Esophagus squamous epithelium (tissue), 5 donors: Measurements from ENCODE around the gene GRIK2. TPM values are rescaled to one million over a fixed set of nuclear protein-coding genes. Genes with fewer than 3 reads are reported as not detected.

Experiments
- DNase-seq: peaks from one replicate; lab custom pipeline; 2025; lab: John Stamatoyannopoulos, UW
- H3K27ac ChIP-seq, 4 donors: fragments of 200-600 bp; sonication (generic); one replicate each; pipeline ENCODE4 v1.5.1; 2016 to 2019; ENCODE audit warnings: mild to moderate bottlenecking in 1 of 4
- H3K27me3 ChIP-seq, 4 donors: fragments of 200-600 bp; sonication (generic); 1 replicate in 3 of 4; 2 replicates in 1 of 4; pipeline versions ENCODE4 v1.5.1 to v1.6.0; 2017 to 2021; ENCODE audit warnings: antibody characterized with exemption in 1 of 4
- H3K36me3 ChIP-seq, 3 donors: fragments of 200-600 bp; sonication (generic); one replicate each; pipeline ENCODE4 v1.5.1; 2016 to 2019
- H3K4me1 ChIP-seq, 3 donors: fragments of 200-600 bp; sonication (generic); one replicate each; pipeline ENCODE4 v1.5.1; 2017 to 2019
- H3K4me3 ChIP-seq, 4 donors: fragments of 200-600 bp; sonication (generic); 1 replicate in 3 of 4; 2 replicates in 1 of 4; pipeline ENCODE4 v1.5.1; 2016 to 2019; ENCODE audit warnings: mild to moderate bottlenecking in 2 of 4, moderate library complexity in 1 of 4
- H3K9me3 ChIP-seq, 3 donors: fragments of 200-600 bp; sonication (generic); one replicate each; pipeline ENCODE4 v1.5.1; 2016 to 2019
- POLR2A ChIP-seq, 4 donors: fragments of 450-650 bp; IDR thresholded peaks; one replicate each; pipeline ENCODE4 v1.6.1; 2017; ENCODE audit warnings: antibody characterized with exemption in 4 of 4, mild to moderate bottlenecking in 4 of 4, moderate library complexity in 3 of 4
- WGBS, 2 donors: methylation state at CpG; one replicate each; pipeline ENCODE4 v1.1.5; 2018; 5-methylcytosine and 5-hydroxymethylcytosine counted together
- intact Hi-C: fragments of 100-400 bp; cut with DNase I; formaldehyde crosslinking; loops from one replicate; pipeline ENCODE4 v1.15.0; 2022
- total RNA-seq, 4 donors: library from RNA; depleted of rRNA; stranded (reverse); fragments of >200 nt; gene quantifications; one replicate each; pipeline ENCODE4 v1.1.0, GENCODE V29; 2016
- TF ChIP-seq, protein P1 (sequence below), 6 experiments: fragments of 450-650 bp in 4 of 6; fragments of 200-600 bp in 2 of 6; sonication (generic) in 2 of 6; IDR thresholded peaks; one replicate each; pipeline ENCODE4 v1.5.1; 2016 to 2019; ENCODE audit warnings: antibody characterized with exemption in 6 of 6, mild to moderate bottlenecking in 4 of 6, moderate library complexity in 4 of 6
- donor health status: DM: yes; HTN: yes; CAD: no.

GRIK2 gene
- total RNA-seq, 4 donors from 2014 or later, result 0.19 TPM; not detected in 3

DNA sequence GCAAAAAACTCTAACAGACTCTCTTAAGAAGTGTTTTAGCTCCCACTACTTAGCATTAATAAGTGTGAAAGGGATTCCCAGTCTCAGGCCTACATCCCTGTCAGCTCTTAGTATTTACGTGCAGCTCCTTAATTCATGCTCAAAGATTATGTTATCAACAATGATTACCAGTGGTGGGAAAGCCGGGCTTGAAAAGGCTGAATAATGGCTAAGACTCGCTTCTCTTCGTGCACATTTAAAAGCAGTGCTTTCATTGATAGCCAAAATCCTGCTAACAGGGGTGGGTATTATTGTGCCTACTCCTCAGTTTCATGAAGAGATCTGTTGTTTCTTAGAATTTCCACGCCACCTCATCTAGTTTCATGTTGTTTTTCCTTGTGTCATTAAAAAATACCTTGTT lies 518.8 kb downstream of the GRIK2 start:
- H3K27me3 ChIP-seq, result no peaks in the 10 kb centered on the region
- WGBS, 2 donors, result 79 to 88% methylated on average over 5 of the region's 5 CpGs
- no peaks in the 10 kb centered on the region for H3K4me1 ChIP-seq
- intact Hi-C loops, result no loop called here
- no peaks in the 10 kb centered on the region for H3K9me3 ChIP-seq
- no peak for TF ChIP-seq POLR2A (IDR thresholded peaks at IDR 0.05)
- TF ChIP-seq, protein P1, sequence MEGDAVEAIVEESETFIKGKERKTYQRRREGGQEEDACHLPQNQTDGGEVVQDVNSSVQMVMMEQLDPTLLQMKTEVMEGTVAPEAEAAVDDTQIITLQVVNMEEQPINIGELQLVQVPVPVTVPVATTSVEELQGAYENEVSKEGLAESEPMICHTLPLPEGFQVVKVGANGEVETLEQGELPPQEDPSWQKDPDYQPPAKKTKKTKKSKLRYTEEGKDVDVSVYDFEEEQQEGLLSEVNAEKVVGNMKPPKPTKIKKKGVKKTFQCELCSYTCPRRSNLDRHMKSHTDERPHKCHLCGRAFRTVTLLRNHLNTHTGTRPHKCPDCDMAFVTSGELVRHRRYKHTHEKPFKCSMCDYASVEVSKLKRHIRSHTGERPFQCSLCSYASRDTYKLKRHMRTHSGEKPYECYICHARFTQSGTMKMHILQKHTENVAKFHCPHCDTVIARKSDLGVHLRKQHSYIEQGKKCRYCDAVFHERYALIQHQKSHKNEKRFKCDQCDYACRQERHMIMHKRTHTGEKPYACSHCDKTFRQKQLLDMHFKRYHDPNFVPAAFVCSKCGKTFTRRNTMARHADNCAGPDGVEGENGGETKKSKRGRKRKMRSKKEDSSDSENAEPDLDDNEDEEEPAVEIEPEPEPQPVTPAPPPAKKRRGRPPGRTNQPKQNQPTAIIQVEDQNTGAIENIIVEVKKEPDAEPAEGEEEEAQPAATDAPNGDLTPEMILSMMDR (IDR thresholded peaks at IDR 0.05), result no peak
- DNase-seq, result no peak
- no peaks in the 10 kb centered on the region for H3K36me3 ChIP-seq
- no peak overlapping the region for H3K27ac ChIP-seq
- no peak overlapping the region for H3K4me3 ChIP-seq

DNA sequence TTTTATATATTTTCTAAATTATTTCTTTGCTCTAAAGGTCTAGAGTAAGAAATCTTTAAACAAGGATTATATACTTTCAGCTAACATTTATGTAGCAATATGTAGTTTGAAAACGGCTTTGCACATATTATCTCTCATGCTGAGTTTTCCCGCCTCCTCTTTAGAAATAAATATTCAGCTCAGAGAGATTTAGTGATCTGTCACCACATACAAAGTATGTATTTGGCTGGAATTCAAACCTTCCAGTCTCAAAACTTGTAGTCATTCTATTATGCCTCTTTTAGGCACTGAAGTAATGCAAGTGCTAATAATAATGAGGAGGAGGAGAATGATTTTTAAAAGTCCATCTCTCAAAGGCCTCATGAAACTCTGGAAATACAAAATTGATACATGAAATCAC lies 525.0 kb downstream of the GRIK2 start:
- 51 to 57% methylated on average over 2 of the region's 2 CpGs for WGBS, 2 donors
- no peaks in the 10 kb centered on the region for H3K4me1 ChIP-seq
- H3K9me3 ChIP-seq, result no peaks in the 10 kb centered on the region
- DNase-seq, result no peak
- TF ChIP-seq, protein P1 (IDR thresholded peaks at IDR 0.05), result no peak
- no peak for TF ChIP-seq POLR2A (IDR thresholded peaks at IDR 0.05)
- H3K27ac ChIP-seq, result no peak overlapping the region
- no peak overlapping the region for H3K4me3 ChIP-seq
- H3K36me3 ChIP-seq, result no peaks in the 10 kb centered on the region
- H3K27me3 ChIP-seq, result no peaks in the 10 kb centered on the region
- intact Hi-C loops, result no loop called here

DNA sequence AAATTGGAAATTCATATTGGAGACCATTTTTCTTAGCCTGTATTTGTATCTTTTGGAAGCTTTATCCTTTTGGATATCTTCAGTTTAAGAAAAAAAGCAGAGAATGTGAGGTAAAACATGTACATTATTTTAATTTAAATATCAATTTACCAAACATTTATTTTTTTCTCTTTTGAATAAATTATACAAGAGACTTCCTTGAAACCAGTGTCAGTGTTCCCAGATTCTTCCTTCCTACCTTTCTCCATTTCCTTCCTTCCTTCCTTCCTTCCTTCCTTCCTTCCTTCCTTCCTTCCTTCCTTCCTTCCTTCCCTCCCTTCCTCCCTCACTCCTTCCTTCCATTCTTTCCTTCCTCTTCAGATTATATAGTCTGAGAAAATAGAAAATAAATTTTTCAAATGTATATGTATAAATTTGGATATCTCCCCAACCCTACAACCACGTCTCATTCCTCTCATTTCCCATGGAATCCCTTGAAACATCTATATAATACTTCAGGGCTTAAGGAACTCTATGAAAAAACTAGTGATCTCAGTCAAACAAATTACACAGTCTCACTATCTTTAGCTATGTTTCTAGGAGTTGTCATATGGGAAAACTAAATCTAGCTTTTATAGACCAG lies 528.4 kb downstream of the GRIK2 start:
- Histone ChIP-seq H3K9me3 (no peaks in the 10 kb centered on the region), H3K27me3 (no peaks in the 10 kb centered on the region), H3K36me3 (no peaks in the 10 kb centered on the region), H3K27ac (no peak overlapping the region), H3K4me3 (no peak overlapping the region), H3K4me1 (no peaks in the 10 kb centered on the region)
- TF ChIP-seq, protein P1 (IDR thresholded peaks at IDR 0.05), result no peak
- TF ChIP-seq POLR2A (IDR thresholded peaks at IDR 0.05), result no peak
- no peak for DNase-seq
- 50 to 67% methylated on average over 1 of the region's 1 CpG for WGBS, 2 donors
- intact Hi-C loops, result no loop called here

DNA sequence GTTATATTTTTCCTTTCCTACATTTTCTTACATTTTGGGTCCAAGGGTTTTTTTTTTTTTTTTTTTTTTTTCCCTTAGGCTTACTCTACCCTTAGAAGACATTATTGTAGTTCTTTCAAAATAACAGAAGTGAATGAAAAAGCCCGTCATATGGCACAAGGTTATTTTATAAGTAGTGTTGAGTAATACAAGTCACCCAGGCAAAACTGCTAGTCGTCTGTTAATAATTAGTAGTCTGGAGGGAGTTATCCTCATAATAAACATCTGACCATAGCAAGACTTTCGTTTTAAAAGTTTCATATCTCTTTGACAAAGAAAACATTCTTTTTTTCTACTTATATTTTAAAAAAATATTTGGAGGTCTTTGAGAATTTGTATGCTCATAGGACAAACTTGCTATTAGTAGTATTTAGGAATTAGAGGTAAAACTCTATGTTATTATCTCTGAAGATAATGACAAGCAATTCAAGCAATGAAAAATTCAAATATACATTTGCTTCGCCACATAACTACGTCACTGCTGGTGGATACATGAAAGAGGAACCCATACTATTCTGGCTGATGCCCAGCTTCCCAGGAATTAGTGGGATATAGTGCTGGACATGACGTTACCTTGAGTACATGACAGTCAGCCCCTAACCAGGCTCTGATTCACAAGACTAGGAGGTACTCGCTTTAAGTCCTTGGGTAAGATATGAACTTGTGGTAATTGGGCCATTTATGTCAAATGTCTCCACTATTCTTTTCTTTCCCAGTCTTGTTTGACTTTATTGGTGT lies 532.8 kb downstream of the GRIK2 start:
- H3K4me3 ChIP-seq, result no peak overlapping the region
- intact Hi-C loops, result no loop called here
- no peak overlapping the region for H3K27ac ChIP-seq
- no peaks in the 10 kb centered on the region for H3K4me1 ChIP-seq
- no peaks in the 10 kb centered on the region for H3K27me3 ChIP-seq
- 75 to 79% methylated on average over 7 of the region's 7 CpGs for WGBS, 2 donors
- no peak for DNase-seq
- no peak for TF ChIP-seq POLR2A (IDR thresholded peaks at IDR 0.05)
- TF ChIP-seq, protein P1 (IDR thresholded peaks at IDR 0.05), result no peak
- no peaks in the 10 kb centered on the region for H3K36me3 ChIP-seq
- H3K9me3 ChIP-seq, result no peaks in the 10 kb centered on the region

DNA sequence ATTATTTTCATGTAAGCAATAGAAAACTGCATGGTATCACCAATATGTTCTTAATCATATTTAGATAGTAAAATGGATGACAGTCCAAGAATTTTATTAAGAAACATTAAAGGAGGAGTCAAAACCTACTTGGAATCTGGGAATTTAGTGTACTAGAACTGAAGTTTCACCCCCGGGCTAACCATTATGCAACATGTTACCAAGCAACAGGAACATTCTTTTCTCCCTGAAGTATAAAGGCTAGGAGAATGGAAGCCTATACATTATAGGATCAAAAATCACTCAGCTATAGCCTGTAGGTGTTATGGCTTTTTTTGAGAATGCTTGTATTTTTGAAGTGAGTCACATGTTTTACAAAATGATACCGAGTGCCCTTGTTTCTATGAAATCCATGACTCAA lies 538.3 kb downstream of the GRIK2 start:
- Histone ChIP-seq H3K4me1 (no peaks in the 10 kb centered on the region), H3K4me3 (no peak overlapping the region), H3K36me3 (no peaks in the 10 kb centered on the region), H3K27me3 (no peaks in the 10 kb centered on the region), H3K27ac (no peak overlapping the region), H3K9me3 (no peaks in the 10 kb centered on the region)
- TF ChIP-seq, protein P1 (IDR thresholded peaks at IDR 0.05), result no peak
- no peak for TF ChIP-seq POLR2A (IDR thresholded peaks at IDR 0.05)
- WGBS, 2 donors, result 37 to 48% methylated on average over 2 of the region's 2 CpGs
- intact Hi-C loops, result no loop called here
- no peak for DNase-seq
